ENCODE data around the gene TMPRSS3. TPM values are rescaled to one million over a fixed set of nuclear protein-coding genes. Genes with fewer than 3 reads are reported as not detected.

The TMPRSS3 gene
- polyA plus RNA-seq, 10 donors, result 0.05 to 0.13 TPM; not detected in 8

- no peak for DNase-seq
Measured at GRCh38 chr21:42429021-42429420, 33.2 kb upstream of the TMPRSS3 start.

- DNase-seq, result no peak
Measured at GRCh38 chr21:42427809-42428419, 32.1 kb upstream of the TMPRSS3 start.

- DNase-seq, result no peak
Measured at GRCh38 chr21:42426876-42427480, 31.1 kb upstream of the TMPRSS3 start.

GRCh38 chr21:42426424-42426823 lies 30.6 kb upstream of the TMPRSS3 start:
- DNase-seq, result no peak

DNA sequence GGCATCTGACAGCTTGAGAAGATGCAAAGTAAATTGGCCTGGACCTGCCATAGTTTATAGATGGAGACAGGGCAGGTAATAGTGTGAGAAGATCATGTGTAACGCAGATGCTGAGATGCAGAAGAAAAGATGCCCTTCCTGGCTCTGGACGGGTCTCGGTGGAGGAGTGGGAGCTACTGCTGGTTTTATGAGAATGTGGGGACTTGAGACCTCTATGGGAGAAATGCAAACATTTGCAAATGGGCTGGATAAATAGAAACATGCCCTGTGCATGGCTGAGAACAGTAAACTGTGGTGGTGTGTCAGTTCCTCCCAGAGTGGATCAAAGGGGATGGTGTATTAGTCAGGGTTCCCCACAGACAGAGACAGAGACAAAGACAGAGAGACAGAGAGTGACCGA lies 29.7 kb upstream of the TMPRSS3 start:
- no peak for DNase-seq

DNA sequence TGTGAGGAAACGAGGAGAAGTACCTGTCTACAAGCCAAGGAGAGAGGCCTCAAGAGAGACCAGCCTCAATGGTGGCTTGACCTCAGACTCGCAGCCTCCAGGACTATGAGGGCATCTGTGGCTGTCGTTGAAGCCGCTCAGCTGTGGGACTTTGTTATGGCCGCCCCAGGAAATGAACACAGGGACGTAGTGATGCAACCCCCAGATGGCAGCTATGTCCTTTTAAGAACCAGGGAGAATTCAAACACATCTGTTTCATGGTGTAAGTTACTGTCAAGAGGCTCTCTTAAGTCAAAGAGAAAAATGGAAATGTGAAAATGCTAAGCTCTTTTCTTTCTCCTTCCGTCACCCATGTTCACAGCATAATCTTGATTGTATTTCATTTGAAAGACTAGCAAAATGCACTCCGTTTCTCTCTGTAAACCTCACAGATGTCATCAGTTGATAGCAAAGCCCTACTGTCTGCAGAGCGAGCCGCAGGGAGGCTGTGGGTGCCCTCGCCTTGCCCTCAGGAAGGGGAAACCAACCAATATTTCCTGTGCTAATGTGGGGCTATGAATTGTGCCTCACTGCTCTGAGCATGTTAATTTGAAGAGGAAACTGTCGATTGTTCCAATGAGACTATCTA lies 29.2 kb upstream of the TMPRSS3 start:
- no peak for DNase-seq

GRCh38 chr21:42423685-42424084 lies 27.8 kb upstream of the TMPRSS3 start:
- DNase-seq, result no peak

GRCh38 chr21:42423197-42423675 lies 27.4 kb upstream of the TMPRSS3 start:
- DNase-seq, result no peak

GRCh38 chr21:42421018-42421793 lies 25.4 kb upstream of the TMPRSS3 start:
- DNase-seq, result no peak

- DNase-seq, result no peak
Measured at GRCh38 chr21:42419845-42420244, 24.0 kb upstream of the TMPRSS3 start.

- no peak for DNase-seq
Measured at GRCh38 chr21:42418886-42419285, 23.0 kb upstream of the TMPRSS3 start.

GRCh38 chr21:42417533-42417932 lies 21.7 kb upstream of the TMPRSS3 start:
- no peak for DNase-seq

DNA sequence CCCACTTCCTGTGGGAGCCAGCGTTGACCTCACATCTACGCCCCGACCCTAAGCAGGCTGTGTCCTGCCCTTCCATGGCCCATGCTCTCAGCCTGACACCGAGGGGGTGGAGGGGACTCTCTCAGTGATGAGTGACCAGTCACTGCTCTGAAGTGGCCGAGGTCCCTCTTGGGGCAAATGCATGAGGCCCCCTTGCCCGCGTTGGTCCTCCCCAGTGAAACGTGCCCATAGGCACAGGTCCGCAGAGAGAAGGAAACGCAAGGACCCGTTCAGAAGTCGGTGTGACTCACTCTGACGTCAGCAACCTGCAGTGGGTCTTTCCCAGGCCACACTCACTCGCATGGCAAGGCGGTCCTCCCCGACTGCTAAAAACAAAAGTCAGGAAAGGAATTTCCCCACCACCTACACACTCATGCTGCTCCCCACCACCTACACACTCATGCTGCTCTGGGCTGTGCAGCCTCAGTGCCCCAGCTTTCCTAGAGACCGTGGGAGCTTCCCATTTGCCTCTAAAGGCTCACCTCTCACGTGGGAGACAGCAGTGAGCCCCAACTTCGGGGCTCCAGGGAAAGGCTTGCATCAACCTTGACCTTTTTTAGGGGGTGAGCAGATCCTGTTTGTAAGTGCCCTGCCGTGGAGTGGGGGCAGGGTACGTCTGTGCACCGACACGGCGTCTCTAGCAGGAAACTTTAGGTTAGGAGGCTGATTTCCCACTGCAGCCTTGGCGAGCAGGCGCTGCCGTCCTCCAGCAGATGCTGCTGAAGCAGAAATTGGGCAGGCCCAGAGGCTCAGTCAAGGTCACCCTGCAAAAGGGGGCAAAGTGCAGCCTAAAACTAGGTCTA lies 19.3 kb upstream of the TMPRSS3 start:
- DNase-seq, result no peak

GRCh38 chr21:42414553-42414927 lies 18.7 kb upstream of the TMPRSS3 start:
- DNase-seq, result no peak

- no peak for DNase-seq
Measured at GRCh38 chr21:42414066-42414465, 18.2 kb upstream of the TMPRSS3 start.

GRCh38 chr21:42413500-42413899 lies 17.6 kb upstream of the TMPRSS3 start:
- no peak for DNase-seq

DNA sequence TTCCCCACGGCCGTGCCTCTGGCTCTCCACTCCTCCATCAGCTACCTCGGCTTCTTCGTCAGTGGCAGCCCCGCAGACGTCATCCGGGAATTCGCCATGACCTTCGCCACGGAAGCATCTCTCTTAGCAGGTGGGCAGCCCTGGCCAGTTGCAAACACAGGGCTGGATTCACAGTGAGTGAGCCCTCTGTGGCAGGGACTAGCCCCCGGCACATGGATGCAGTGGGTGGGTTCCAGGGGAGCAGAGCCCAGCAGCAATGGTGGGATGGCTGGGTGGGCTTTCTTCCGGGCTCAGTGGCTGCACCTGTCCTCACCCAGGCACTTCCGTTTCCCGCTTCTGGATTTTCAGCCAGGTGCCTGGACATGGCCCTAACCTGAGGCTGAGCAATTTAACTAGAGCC lies 17.2 kb upstream of the TMPRSS3 start:
- no peak for DNase-seq

DNA sequence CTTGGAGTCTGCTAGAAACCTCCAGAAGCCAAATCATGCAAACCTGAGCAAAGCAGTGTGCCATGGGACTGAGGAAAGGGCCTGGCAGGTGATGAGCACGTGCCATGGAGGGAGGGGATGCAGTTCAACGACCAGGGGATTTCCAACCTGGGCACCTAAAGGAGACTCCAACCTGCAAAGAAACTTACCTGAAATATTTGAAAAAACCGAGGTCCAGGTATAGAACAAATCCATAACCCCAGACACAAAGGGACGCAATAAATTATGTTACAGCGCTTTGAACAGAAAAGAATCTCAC lies 16.7 kb upstream of the TMPRSS3 start:
- no peak for DNase-seq

GRCh38 chr21:42411891-42412635 lies 16.2 kb upstream of the TMPRSS3 start:
- no peak for DNase-seq

DNA sequence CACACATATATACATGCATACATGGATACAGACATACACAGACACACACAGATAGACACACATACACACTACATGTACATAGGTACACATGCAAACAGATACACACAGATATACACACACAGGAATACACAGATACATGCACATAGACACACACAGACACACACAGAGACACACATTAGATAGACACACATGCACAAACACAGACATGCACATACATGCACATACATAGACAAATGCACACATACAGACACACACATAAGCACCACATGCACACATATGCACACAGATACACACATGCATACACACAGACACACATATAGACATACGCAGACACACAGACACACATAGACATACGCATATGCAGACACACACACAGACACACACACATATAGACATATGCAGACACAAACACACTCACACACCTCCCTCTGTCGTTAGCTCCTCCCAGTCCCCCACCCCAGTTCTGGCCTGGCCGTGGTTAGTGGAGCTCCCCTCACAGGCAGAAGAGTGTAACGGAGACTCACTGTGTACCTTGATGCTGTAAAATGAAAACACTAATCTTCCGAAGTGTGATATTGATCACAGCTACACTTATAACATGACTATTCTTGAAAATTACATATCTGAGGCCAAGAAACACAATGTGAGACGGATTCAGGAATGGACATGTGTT lies 15.5 kb upstream of the TMPRSS3 start:
- no peak for DNase-seq

DNA sequence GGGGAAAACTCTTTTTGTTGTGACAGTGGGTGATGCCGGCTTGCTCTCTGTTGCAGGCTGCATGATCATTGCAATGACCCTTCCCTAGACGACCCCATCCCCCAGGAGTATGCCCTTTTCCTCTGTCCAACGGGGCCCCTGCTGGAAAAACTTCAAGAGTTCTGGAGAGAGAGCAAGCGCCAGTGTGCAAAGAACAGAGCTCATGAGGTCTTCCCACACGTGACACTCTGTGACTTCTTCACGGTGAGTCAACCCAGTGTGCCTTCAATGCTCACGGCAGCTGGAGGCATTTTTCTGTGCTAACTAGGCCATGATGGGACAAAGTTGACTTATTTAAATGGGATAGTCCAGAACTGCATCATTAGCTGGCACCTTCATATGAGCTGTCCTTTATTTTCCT lies 13.5 kb upstream of the TMPRSS3 start:
- DNase-seq, result no peak
